CD4-positive, alpha-beta T cell treated with Interferon gamma for 1 hour (primary cell): Measurements from ENCODE around the gene UBD.

Source experiments
- DNase-seq: peaks from one replicate; pipeline ENCODE4 v3.0.0-alpha.2; 2020

The UBD gene

DNA sequence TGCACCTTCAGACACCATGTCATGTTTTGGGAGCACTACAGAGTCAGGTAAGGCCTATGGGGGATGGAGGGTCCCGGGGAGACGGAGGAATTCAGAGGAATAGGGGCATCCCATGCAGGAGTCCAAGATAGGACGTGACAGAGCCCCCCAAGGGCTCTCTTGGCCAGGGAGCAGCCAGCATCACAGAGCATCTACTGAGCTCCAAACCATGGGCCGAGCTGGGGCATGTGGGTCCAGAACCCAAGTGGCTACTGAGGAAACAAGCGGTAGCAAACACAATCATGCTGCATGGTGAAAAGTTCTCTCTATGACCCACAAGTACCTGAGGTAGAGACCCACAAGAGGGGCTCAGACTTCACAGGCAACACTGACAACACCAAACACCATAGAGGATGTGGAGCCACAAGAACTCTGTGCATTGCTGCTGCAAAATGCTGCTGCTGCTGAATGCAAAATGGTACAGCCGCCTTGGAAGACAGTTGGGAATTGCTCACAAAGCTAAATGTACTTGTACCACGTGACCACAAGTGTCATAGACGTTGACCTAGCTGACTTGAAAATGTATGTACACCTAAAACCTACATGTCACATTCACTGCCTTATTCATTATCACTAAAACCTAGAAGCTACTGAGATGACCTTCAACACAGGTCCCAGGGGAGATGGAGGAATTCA, 38.4 kb downstream of the UBD start:
- DNase-seq = no peak

DNA sequence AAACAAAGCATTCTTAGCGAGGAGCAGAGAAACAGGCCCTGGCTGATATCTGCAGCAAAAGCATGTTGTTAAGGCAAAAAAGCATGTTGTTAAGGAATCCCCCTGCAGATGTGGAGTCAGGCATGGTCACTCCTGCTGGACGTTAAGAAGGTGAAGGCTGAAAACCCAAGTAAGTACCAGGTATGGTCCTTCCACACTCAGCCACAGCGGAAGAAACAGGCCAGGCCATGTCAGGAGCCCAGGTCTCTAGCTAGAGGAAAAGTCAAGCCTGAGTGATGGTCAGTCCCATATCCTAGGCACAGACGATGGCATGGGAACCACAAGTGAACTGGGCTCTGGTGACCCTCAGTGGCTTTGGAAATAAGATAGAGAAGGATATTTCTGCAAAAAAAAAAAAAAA, 39.3 kb downstream of the UBD start:
- no peak for DNase-seq

DNA sequence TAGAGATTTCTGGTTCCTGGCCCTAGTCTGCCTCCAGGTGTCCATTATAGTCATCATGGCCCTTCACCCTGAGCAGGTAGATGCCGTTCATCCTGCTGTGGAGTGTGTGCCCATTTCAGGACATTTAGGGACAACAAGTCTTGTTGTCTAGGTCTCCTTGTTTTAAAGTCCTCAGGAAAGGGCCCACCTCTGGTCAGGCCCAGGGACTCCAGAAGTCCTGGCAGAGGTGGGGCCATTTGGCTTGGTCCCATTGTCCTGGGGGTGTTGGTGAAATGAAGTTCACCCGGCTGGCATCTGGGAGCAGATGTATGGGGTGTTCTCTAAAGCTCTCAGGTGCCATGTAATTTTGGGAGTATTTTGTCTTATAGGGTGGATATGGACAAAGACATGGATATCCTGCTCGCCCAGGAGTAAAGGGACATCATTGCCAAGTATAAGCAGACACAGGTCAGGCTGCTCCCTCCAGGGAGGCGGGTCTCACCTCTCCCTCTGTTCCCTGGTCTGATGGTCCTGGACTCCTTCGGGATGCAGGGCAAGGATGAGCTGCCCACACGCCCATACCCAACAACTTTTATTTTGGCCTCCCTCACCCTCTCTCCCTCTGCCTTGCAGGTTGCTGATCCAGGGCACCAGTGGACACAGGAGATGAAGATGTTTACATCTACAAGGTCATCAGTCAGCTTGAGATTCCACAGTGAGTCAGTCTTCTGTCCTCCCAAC, 40.1 kb downstream of the UBD start:
- no peak for DNase-seq

DNA sequence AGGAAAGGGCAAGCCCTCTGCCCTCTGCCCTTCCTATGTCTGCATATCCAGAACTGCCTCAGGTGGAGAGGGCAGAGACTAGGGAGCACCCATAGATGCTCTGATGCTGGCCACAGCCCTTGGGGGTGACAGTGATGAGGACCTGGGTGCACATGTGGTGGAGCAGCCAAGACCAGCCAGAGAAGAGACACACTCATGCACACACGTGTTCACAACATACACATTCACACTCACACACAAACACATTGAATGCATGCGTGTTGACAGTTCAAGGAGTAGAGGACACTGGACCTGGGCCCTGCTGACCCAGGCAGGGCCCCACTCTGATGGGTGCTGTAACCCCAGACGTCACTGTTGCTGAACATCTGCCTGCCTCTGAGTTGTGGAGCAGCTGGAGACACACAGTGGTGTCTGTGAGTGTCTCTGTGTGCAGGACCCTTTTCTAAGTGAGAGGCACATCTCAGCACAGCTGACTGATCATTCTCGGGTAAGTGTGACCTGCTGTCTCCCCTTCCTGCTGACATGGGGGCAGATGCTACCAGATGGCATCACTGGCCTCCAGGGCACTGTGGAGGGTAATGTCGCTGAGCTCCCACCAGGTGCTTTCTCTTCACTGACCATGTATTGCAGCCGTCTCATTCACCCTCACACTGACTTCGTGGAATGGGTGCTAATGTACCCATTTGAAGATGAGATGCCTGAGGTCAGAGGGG, 41.6 kb downstream of the UBD start:
- no peak for DNase-seq

DNA sequence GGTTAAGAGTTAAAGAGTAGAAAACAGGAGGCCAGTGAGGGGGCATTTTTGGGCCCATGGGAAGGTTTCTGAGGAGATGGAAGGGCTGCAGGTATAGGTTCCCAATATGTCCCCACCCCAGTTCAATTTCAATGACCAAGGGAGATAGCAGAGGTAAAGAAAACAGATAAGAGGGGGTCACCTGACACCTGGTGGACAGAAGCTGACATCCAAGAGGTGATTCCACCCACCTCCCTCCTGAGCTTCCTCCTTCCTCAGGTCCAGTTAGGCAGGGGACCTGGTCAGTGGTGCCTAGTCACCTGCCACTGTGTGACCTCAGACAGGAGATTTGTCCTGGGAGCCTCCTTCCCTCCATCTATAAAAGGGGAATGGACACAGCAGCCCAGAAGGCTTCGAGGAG, 42.3 kb downstream of the UBD start:
- no peak for DNase-seq

DNA sequence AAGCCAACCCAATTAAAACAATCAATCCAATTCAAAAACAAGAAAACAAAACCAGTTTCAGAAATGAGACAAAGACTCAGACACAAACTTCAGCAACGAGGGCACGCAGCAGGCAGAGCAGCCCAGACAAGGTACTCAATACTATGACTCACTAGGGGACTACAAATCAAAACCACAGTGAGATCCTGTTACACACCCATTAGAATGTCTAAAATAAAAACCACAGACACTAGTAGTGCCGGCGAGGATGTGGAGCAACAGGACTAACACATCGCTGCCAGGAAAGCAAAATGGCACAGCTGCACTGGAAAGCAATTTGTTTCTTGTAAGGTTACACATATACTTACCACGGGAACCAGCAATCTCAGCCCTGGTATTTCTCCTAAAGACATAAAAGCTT, 43.4 kb downstream of the UBD start:
- no peak for DNase-seq

DNA sequence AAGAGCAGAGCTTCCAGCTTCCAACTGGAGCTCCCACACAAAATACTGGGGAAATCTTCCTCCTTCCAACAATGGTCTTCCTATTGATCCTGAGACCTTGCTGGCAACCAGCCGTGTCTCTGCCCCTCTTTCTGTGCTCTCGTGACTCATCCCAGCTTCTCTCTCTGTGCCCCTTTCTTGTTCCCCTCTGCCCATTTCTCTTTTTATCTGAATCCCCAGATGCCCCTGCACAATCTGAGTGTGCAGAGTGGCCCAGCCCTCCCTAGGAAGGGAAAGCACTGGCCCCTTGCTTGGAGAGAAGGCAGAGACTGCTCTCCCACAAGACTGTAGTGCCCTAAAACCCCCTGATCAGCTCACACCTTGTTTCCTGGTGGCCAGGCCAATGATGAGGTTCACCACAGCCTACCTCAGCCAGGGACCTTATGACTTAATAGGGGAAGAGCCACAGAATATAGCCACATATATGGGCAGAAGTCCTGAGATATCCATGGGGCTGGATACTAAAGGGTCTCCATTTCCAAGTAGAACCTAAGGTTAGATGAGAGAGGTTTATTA, 48.7 kb downstream of the UBD start:
- no peak for DNase-seq

DNA sequence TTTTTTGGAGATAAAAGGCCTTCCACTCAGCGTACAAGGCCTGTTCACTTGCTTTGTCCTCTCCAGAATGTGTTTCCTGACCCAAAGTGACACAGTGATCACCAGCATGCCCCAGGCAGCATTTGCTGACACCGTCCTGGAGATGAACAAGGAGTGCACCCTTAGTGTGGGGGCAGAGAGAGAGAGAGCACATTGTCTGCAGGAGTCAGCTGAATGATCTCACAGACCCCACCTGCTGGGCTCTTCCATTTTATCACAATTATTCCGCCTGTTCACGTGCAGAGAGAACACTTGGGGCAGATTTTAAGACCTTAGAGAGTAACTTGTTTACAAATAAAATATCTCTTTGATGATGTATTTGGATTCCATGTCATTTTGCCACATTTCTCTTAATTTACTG, 49.3 kb downstream of the UBD start:
- DNase-seq = no peak

DNA sequence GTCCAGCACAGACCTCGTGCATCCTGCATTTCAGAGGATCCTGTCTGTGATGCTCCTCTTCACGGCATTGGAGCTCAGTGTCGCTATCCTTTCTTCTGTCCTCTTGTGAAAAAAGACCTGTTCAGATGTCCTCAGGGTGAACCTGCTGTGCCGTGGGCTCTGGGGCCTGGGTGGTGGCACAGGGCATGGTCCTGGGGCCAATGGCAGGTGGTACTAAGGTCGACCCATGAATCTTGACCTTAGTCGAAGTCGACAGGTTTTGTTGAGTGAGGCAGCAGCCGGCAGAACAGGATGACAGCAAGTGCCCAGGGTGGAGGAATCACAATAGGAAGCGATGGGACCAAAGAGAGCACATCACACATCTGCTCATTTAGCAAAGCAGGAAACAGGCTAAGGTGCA, 49.8 kb downstream of the UBD start:
- no peak for DNase-seq

DNA sequence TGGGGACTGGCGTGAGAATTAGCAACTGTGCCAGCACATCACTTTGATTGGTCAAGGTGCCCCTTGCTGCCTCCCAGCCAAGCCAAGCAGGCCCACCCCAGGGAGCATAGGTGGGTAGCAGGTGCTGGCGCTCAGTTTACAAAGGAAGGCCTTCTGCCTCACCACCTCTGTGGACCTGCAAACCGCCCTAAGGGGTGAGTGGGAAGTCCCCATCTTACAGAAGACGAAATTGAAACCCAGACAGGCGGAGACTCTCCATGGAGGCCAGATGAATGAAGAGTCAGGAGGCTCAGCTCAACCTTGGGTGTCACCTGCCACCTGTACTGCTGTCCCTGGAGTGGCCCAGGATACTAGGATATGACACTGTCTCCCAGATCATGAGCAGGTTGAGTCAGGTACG, 50.3 kb downstream of the UBD start:
- DNase-seq = no peak

DNA sequence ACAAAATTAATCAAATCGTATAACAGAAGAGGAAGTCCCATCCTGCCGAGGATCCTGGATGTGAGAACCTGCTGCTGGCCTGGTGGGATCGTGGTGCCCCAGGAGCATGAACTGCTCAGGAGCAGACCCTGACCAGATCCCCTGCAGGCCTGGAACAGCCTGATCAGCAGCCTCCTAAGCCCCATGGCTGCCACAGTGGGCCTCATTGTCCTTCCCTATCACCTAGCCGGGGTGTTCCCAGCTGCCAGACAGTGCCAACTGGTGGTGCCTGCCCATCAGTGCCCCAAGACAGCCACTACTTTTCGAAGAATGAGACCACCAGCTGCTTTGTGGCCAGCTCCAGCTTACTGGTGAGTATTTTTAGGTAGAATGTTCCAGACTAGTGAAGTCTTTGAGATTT, 52.2 kb downstream of the UBD start:
- DNase-seq = no peak

DNA sequence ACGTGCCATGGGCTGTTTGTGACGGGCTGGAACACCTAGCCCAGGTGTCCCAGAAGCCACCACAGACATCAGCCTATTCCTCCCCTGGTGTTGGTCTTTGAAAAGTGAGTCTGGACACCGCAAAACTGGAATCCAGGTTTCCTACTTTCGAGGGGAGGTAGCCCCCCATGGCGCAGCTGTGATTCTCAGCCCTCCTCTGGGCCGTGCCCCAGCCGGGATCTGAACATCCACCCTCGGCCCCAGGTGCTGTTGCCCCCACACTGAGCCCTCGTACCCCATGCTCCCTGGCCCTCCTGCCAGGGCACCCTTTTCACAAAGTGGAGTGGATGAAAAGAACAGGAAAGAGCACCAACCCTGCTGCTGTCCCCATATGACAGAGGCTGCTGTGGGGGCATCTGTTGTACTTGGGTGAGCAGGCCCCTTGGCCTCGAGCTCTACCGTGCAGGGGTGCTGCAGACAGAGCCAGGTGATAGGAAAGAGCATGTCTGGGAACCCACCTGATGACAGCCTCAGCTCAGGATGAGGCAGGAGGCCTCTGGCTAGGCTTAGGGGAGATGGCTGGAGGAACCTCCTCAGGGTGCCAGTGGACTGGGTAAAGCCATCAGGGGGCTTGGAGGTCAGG, 53.0 kb downstream of the UBD start:
- DNase-seq = no peak

DNA sequence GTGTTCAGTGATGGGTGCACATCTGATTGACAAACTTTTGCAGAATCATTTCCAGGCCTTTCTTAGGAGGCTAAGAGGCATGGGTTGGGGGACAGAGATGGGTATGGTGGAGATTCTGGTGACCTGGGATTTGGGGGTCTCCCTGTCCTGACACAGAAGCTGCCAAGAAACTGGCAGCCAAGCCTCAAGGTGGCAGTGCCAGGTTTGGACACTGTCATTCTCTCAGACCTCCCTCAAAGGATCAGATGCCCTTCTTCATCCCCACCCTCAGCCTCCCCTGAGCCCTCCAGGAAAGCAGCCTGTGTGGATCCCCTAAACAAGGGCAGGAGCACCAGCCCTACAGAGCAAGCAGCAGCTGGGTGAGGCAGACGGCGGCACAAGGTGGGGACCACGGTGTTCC, 53.7 kb downstream of the UBD start:
- no peak for DNase-seq
